Keratinocyte (primary cell): ENCODE results near the gene PLD2. TPM values are rescaled to one million over a fixed set of nuclear protein-coding genes. Genes with fewer than 3 reads are reported as not detected.

Source experiments
- DNase-seq: peaks from one replicate; pipeline ENCODE4 v3.0.0-alpha.2; 2011; ENCODE audit warnings: low read depth, missing footprints, low spot score
- FAIRE-seq: peaks from 2 replicates; lab custom pipeline; 2011; peaks lifted over from hg19 to GRCh38; lab: Jason Lieb, UNC
- H2AFZ ChIP-seq: 2 replicates; pipeline ENCODE4 v1.6.0; 2012; ENCODE audit warnings: low read length, control low read depth, inconsistent platforms; ENCODE audit not compliant: control insufficient read depth
- H3K27ac ChIP-seq: 2 replicates; pipeline ENCODE4 v1.5.1; 2011; ENCODE audit warnings: low read length; ENCODE audit not compliant: control insufficient read depth, insufficient read depth
- H3K27me3 ChIP-seq: 3 replicates; pipeline ENCODE4 v1.6.0; 2011; ENCODE audit warnings: low read length; ENCODE audit not compliant: control insufficient read depth, insufficient read depth; ENCODE audit errors: extremely low read depth
- H3K36me3 ChIP-seq, 2 experiments: 2 replicates in 1 of 2; 3 replicates in 1 of 2; pipeline ENCODE4 v1.5.1; 2011; ENCODE audit warnings: low read length in 2 of 2, mild to moderate bottlenecking in 1 of 2; ENCODE audit not compliant: control insufficient read depth in 2 of 2, insufficient read depth in 2 of 2; ENCODE audit errors: extremely low read depth in 1 of 2
- H3K4me1 ChIP-seq: 3 replicates; pipeline ENCODE4 v1.5.1; 2011; ENCODE audit warnings: low read length; ENCODE audit not compliant: control insufficient read depth, insufficient read depth; ENCODE audit errors: extremely low read depth
- H3K4me2 ChIP-seq: 3 replicates; pipeline ENCODE4 v1.6.0; 2011; ENCODE audit warnings: low read depth, low read length; ENCODE audit not compliant: control insufficient read depth, insufficient read depth; ENCODE audit errors: extremely low read depth
- H3K4me3 ChIP-seq, 3 experiments: fragments of 200-600 bp in 1 of 3; sonication (generic) in 1 of 3; 2 replicates in 2 of 3; 3 replicates in 1 of 3; pipeline ENCODE4 v1.5.1; 2011 to 2016; ENCODE audit warnings: low read length in 3 of 3, mild to moderate bottlenecking in 3 of 3, control low read depth in 2 of 3, inconsistent platforms in 1 of 3, low read depth in 1 of 3, mixed read lengths in 1 of 3, mixed run types in 1 of 3, moderate library complexity in 1 of 3; ENCODE audit not compliant: control insufficient read depth in 2 of 3, insufficient read depth in 2 of 3; ENCODE audit errors: extremely low read depth in 1 of 3
- H3K79me2 ChIP-seq: 2 replicates; pipeline ENCODE4 v1.6.0; 2012; ENCODE audit warnings: low read length; ENCODE audit not compliant: control insufficient read depth, insufficient read depth
- H3K9ac ChIP-seq: 3 replicates; pipeline ENCODE4 v1.6.0; 2011; ENCODE audit warnings: low read length; ENCODE audit not compliant: control insufficient read depth, insufficient read depth; ENCODE audit errors: extremely low read depth
- H3K9me1 ChIP-seq: 3 replicates; pipeline ENCODE4 v1.6.0; 2011; ENCODE audit warnings: low read length; ENCODE audit not compliant: control insufficient read depth, insufficient read depth; ENCODE audit errors: extremely low read depth
- H3K9me3 ChIP-seq: 2 replicates; pipeline ENCODE4 v1.5.1; 2012; ENCODE audit warnings: low read depth, low read length; ENCODE audit not compliant: control insufficient read depth
- H4K20me1 ChIP-seq: 3 replicates; pipeline ENCODE4 v1.6.0; 2011; ENCODE audit warnings: low read length; ENCODE audit not compliant: control insufficient read depth, insufficient read depth; ENCODE audit errors: extremely low read depth
- EZH2 ChIP-seq: IDR thresholded peaks from one replicate; pipeline ENCODE4 v1.6.1; 2012; ENCODE audit warnings: inconsistent platforms, mild to moderate bottlenecking, low read length, moderate library complexity
- dilution Hi-C: fragments of 300-500 bp; cut with MboI; formaldehyde crosslinking; loops from one replicate; pipeline ENCODE4 v1.7.0; 2020; ENCODE audit warnings: low sequenced_read_pairs; ENCODE audit not compliant: extremely low pct_ligation_motif_present
- polyA plus RNA-seq, 5 experiments: library from polyadenylated mRNA; depleted of rRNA in 3 of 5; stranded (reverse) in 3 of 5; stranded (forward) in 1 of 5; unstranded in 1 of 5; fragments of >200 nt; gene quantifications; 1 replicate in 1 of 5; 2 replicates in 3 of 5; 3 replicates in 1 of 5; pipeline versions ENCODE4 v1.2.1 to v1.2.3, GENCODE V29; 2011 to 2012; ENCODE audit warnings: missing spikeins in 2 of 5, low read depth in 1 of 5, low replicate concordance in 1 of 5
- TF ChIP-seq, protein P1 (sequence below), 3 experiments: IDR thresholded peaks in 1 of 3; conservative IDR thresholded peaks in 1 of 3; optimal IDR thresholded peaks in 1 of 3; 2 replicates in 2 of 3; 3 replicates in 1 of 3; pipeline versions ENCODE3 to v1.5.1; 2011; ENCODE audit warnings: low read length in 3 of 3, mild to moderate bottlenecking in 3 of 3, moderate library complexity in 2 of 3, control low read depth in 1 of 3, inconsistent platforms in 1 of 3; ENCODE audit not compliant: insufficient read depth in 2 of 3; ENCODE audit errors: extremely low read depth in 1 of 3

The PLD2 gene
- polyA plus RNA-seq, 1 donor (not counting 4 experiments of a cell fraction or from before 2014, with no cell fraction given) = 33.3 TPM

DNA sequence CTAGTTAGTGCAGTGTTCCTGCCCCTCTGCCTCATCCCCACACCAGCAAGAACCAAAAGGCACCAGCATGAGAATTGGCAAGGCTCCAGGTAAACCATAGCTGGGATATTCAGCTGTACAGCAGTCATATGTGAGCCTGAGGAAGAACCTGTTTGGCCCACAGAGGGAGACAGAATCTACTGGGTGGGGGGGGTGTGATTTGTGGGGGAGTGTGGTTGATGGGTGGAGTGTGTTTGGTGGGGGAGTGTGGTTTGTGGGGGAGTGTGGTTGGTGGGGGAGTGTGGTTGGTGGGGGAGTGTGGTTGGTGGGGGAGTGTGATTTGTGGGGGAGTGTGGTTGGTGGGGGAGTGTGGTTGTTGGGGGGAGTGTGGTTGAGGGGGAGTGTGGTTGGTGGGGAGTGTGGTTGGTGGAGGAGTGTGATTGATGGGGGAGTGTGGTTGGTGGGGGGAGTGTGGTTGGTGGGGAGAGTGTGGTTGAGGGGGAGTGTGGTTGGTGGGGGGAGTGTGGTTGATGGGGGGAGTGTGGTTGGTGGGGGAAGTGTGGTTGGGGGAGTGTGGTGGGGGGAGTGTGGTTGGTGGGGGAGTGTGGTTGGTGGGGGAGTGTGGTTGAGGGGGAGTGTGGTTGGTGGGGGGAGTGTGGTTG, 45.7 kb downstream of the PLD2 start:
- Histone ChIP-seq H3K4me1 (peaks cover 83% of the 10 kb centered on the region), H3K4me3 (no peak overlapping the region), H4K20me1 (no peaks in the 10 kb centered on the region), H3K27ac (peak overlapping the region; percentile 96), H3K9ac (peak overlapping the region; percentile 35), H3K79me2 (peaks cover 45% of the 10 kb centered on the region), H3K9me1 (peaks cover 2% of the 10 kb centered on the region), H3K4me2 (peak overlapping the region; percentile 67), H3K9me3 (no peaks in the 10 kb centered on the region), H3K36me3 (peaks cover 1 to 9% of the 10 kb centered on the region in 2 experiments), H3K27me3 (no peaks in the 10 kb centered on the region), H2AFZ (no peak overlapping the region)
- FAIRE-seq = peak; percentile 92
- TF ChIP-seq, protein P1, sequence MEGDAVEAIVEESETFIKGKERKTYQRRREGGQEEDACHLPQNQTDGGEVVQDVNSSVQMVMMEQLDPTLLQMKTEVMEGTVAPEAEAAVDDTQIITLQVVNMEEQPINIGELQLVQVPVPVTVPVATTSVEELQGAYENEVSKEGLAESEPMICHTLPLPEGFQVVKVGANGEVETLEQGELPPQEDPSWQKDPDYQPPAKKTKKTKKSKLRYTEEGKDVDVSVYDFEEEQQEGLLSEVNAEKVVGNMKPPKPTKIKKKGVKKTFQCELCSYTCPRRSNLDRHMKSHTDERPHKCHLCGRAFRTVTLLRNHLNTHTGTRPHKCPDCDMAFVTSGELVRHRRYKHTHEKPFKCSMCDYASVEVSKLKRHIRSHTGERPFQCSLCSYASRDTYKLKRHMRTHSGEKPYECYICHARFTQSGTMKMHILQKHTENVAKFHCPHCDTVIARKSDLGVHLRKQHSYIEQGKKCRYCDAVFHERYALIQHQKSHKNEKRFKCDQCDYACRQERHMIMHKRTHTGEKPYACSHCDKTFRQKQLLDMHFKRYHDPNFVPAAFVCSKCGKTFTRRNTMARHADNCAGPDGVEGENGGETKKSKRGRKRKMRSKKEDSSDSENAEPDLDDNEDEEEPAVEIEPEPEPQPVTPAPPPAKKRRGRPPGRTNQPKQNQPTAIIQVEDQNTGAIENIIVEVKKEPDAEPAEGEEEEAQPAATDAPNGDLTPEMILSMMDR (optimal IDR thresholded peaks at IDR 0.05 in 1 of 3, IDR thresholded peaks at IDR 0.05 in 1 of 3, conservative IDR thresholded peaks at IDR 0.05 in 1 of 3; ENCODE audit: extremely low read depth in 1 of 3, insufficient read depth in 2 of 3, low read length in 3 of 3) = peak in 1 of 3 experiments; percentile 40
- TF ChIP-seq EZH2 = no peak
- DNase-seq = no peak
- dilution Hi-C loops = no loop called here

DNA sequence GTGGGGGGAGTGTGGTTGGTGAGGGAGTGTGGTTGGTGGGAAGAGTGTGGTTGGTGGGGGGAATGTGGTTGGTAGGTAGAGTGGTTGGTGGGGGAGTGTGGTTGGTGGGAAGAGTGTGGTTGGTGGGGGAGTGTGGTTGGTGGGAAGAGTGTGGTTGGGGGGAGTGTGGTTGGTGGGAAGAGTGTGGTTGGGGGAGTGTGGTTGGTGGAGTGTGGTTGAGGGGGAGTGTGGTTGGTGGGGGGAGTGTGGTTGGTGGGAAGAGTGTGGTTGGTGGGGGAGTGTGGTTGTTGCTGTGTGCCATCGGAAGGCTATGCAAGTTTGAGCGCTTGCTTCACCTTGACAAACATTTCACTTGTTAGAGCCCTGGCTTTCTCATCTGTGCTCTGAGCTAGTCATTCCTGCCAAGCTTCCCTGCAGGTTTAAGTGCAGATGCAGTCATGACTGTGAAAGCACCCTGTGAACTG, 46.3 kb downstream of the PLD2 start:
- peak; percentile 95 for FAIRE-seq
- no peak overlapping the region for H2AFZ ChIP-seq
- peaks cover 2% of the 10 kb centered on the region for H3K9me1 ChIP-seq
- dilution Hi-C loops = no loop called here
- DNase-seq = no peak
- peaks cover 83% of the 10 kb centered on the region for H3K4me1 ChIP-seq
- peak overlapping the region; percentile 60 for H3K4me2 ChIP-seq
- TF ChIP-seq, protein P1 (optimal IDR thresholded peaks at IDR 0.05 in 1 of 3, IDR thresholded peaks at IDR 0.05 in 1 of 3, conservative IDR thresholded peaks at IDR 0.05 in 1 of 3; ENCODE audit: extremely low read depth in 1 of 3, insufficient read depth in 2 of 3, low read length in 3 of 3) = no peak
- no peak for TF ChIP-seq EZH2
- H3K27me3 ChIP-seq = no peaks in the 10 kb centered on the region
- peaks cover 43% of the 10 kb centered on the region for H3K79me2 ChIP-seq
- H3K27ac ChIP-seq = peak overlapping the region; percentile 96
- H3K9ac ChIP-seq = peak overlapping the region; percentile 62
- no peaks in the 10 kb centered on the region for H3K9me3 ChIP-seq
- H4K20me1 ChIP-seq = no peaks in the 10 kb centered on the region
- no peak overlapping the region for H3K4me3 ChIP-seq
- peaks cover 1 to 9% of the 10 kb centered on the region in 2 experiments for H3K36me3 ChIP-seq
